ENCODE measurements around the gene APPBP2.
A peak's percentile ranks its signal among the peaks of the same experiment; 100 is the strongest.
"Not testable (repeated sequence)": the region's sequence is repeated elsewhere in the genome, so short reads cannot be mapped to it uniquely, and the experiment has no call there.

APPBP2 gene

GRCh38 chr17:60435244-60436167 lies 90.5 kb downstream of the APPBP2 start:
- DNase-seq (ENCODE audit: low spot score), result peak; percentile 83

DNA sequence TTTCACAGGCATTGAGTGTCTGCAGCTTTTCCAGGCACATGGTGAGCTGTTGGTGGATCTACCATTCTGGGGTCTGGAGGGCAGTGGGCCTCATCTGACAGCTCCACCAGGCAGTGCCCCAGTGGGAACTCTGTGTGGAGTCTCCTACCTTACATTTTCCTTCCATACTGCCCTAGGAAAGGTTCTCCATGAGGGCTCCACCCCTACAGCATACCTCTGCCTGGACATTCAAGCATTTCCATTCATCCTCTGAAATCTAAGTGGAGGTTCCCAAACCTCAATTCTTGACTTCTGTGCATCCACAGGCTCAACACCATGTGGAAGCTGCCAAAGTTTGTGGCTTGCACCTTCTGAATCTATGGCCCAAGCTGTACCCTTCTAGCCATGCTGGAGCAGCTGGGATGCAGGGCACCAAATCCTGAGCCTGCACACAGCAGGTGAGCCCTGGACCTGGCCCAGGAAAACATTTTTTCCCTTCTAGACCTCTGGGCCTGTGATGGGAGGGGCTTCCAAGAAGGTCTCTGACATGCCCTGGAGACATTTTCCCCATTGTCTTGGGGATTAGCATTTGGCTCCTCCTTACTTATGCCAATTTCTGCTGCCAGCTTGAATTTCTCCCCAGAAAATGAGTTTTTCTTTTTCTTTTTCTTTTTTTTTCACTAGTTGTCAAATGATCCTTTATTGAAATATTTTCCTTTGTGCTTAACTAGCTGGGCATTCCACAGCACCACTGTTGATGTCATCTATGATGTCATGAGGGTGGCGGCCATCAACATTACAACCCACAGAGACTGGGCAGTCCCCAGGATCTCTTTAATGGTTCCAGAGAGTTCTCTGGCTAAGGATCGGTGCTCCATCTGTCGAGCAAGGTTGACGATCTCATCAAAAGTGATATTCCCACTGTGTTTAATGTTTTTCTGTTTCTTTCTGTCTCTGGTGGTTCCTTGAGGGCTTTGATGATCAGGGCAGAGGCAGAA lies 92.7 kb downstream of the APPBP2 start:
- DNase-seq (ENCODE audit: low spot score), result not testable (repeated sequence)

GRCh38 chr17:60430561-60430960 lies 95.5 kb downstream of the APPBP2 start:
- not testable (repeated sequence) for DNase-seq (ENCODE audit: low spot score)

- not testable (repeated sequence) for DNase-seq (ENCODE audit: low spot score)
Observed at GRCh38 chr17:60428491-60428890, 97.6 kb downstream of the APPBP2 start.

- DNase-seq (ENCODE audit: low spot score), result no peak
Observed at GRCh38 chr17:60426596-60426995, 99.4 kb downstream of the APPBP2 start.

DNA sequence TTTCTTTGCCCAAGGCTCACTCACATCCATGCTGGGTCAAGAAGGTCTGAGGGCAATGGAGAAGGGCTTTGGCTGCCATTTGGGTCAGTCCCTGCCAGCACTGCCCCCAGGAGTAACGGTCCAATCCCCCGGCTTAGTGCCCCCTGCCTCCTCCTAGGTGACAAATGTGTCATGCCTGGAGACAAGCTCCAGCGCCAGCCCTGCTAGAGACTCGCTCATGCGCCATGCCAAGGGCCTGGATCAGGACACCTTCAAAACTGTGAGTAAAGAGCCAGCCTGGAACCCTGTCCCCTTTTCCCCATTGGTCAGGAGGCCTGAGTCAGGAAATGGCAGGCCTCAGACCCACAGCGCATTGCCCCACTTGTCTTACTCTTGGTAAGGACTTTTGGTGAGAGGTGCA lies 100.4 kb downstream of the APPBP2 start:
- DNase-seq (ENCODE audit: low spot score), result no peak

GRCh38 chr17:60423865-60424264 lies 102.2 kb downstream of the APPBP2 start:
- DNase-seq (ENCODE audit: low spot score), result no peak

DNA sequence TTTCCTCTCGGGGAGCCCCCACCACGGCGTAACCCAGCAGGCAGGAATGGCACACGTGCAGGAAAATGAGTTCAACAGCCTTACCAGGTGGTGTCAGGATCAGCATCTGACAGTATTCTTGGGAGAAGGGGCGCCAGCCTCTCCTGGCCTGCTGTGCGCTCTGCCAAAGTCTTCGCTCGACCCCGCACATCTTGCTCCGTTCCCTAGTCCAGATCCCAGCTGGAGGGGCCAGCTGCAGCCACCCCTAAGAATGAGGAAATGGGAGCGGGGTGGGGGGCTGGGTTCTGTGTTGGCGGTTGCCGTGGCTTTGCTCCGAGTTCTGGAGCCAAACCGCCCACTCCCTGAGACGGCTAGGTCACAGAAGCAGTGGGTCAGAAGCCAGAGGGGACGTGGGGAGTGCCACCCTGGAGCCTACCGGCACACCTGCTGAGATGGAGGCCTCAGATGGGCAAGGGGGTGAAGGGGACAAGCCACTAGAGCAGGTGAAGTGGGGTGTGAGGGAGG lies 103.8 kb downstream of the APPBP2 start, which contains the start of gene CHCT1:
Gene CHCT1, plus strand, starts transcription at position 328 of the 504 bp plus-strand sequence. Its CDS starts 104 bp downstream, at position 432.
- DNase-seq (ENCODE audit: low spot score), result no peak

- peak; percentile 91 for DNase-seq (ENCODE audit: low spot score)
Observed at GRCh38 chr17:60421273-60422161, 104.5 kb downstream of the APPBP2 start.

DNA sequence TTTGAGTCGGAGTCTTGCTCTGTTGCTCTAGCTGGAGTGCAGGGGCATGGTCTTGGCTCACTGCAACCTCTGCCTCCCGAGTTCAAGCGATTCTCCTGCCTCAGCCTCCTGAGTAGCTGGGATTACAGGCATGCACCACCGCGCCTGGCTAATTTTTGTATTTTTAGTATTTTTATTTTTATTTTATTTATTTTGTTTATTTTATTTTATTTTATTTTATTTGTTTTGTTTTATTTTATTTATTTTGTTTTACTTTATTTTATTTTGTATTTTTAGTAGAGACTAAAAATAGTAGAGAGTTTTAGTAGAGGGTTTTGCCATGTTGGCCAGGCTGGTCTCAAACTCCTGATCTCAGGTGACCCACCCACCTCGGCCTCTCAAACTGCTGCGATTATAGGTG lies 106.2 kb downstream of the APPBP2 start:
- DNase-seq (ENCODE audit: low spot score), result not testable (repeated sequence)

- DNase-seq (ENCODE audit: low spot score), result not testable (repeated sequence)
Observed at GRCh38 chr17:60419003-60419402, 107.0 kb downstream of the APPBP2 start.

DNA sequence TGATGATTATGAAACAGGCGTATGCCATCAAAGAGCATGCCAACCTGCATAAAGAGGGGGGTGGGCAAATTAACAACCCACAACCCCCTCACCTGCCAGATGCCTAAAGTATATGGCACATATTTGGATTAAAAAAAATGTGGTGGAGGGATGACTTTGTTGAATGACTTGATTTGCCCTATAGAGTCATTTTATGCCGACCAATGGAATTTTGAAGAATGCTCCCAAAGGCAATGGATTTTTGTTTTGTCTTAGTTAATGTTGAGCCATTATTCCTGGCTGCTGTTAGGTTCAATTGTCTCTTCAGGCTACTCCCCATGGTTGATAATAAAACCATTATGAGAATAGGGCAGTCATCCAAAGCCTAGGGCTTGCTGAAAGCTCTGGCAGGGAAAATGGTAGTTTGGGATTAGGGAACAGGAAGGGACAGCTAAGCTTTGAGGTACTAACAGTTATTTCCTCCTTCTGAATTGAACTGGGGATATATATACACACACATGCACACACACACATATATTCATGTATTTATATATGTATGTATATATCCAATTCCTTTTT lies 109.6 kb downstream of the APPBP2 start:
- peak; percentile 43 for DNase-seq (ENCODE audit: low spot score)

DNA sequence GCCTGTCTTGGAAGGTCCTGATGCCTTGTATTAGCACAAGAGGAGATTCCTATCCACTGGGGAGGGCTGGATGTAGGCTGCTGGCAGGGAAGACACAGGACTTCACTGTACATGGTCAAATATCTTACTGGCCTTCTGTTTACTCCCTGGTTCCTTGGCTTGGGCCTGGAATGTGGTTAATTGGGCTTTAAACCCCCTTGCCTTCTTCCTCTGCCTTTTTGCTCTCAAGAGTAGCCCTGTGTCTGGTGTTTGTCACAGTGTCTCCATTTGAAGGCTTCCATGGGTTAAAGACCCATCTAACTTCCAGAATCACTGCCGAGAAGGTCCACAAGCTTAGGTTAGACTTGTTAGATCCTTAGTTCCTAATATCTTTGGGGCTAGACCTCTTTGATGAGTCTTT lies 110.9 kb downstream of the APPBP2 start:
- DNase-seq (ENCODE audit: low spot score), result no peak

DNA sequence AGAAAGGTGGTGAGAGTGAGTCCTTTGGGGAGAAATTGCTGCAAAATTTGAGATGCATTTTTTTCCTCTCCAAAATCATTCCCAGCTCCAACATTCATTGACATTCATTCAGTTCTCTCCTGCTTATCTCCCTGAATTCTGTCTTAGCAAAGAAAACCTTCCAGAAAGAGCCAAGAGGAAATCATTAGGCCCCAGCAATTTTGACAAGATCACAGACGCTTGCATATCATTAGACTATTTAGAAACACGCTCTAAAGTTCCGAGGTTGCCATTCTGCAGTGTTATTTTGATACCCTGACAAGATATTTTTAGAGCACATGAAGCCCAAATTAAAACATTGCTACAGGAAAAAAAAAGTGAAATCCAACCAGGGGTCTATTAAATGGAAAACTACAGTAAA lies 113.3 kb downstream of the APPBP2 start:
- DNase-seq (ENCODE audit: low spot score), result no peak

- no peak for DNase-seq (ENCODE audit: low spot score)
Observed at GRCh38 chr17:60410001-60410400, 116.0 kb downstream of the APPBP2 start.

- DNase-seq (ENCODE audit: low spot score), result no peak
Observed at GRCh38 chr17:60406887-60407286, 119.2 kb downstream of the APPBP2 start.

DNA sequence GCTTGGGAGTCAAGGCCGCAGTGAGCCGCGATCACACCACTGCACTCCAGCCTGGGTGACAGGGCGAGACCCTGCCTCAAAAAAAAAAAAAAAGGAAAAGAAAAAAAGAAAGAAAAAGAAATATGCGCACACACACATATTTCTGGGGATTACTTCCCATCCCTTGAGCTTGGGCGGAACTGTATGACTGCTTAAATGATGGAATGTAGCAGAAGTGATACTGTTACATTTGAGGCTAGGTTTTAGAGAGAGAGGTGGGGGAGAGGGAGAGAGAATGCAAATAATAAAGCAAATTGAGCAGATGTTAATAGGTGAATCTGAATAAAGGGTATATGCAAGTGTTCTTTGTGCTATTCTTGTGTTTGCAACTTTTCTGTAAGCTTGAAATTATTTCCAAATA lies 122.1 kb downstream of the APPBP2 start:
- DNase-seq (ENCODE audit: low spot score), result no peak

- DNase-seq (ENCODE audit: low spot score), result no peak
Observed at GRCh38 chr17:60403523-60403810, 122.6 kb downstream of the APPBP2 start.

DNA sequence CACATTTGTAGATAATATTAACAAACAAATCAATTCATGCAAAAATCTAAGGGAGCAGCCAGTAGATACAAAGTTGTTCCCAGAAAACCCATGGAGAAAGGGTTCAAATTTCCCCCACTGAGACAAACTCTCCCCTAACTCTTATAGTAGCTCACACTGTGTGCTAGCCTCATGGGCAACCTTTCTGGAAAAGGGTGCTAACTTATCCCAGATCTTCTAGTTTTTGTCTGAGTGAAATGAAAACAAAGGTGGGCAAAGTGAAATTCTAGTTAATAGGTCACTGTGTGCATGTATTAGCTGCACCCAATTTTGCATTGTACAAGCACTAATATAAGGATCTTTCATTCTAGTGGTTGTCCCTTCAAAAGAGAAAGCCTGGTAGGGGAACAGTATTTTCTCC lies 124.2 kb downstream of the APPBP2 start:
- DNase-seq (ENCODE audit: low spot score), result no peak

GRCh38 chr17:60398227-60398959 lies 127.6 kb downstream of the APPBP2 start:
- no peak for DNase-seq (ENCODE audit: low spot score)

Measured in AG20443 (cell line).